Stomach (tissue), 4 donors: Measurements from ENCODE around the gene FMN1.

Experiments
- CTCF ChIP-seq, 7 experiments: fragments of 450-650 bp in 4 of 7; fragments of 200-600 bp in 3 of 7; sonication (generic) in 3 of 7; IDR thresholded peaks; one replicate each; pipeline ENCODE4 v1.5.1; 2016 to 2019; ENCODE audit warnings: antibody characterized with exemption in 7 of 7, control low read depth in 2 of 7, mild to moderate bottlenecking in 1 of 7
- POLR2A ChIP-seq, 4 donors: fragments of 450-650 bp; IDR thresholded peaks; one replicate each; pipeline ENCODE4 v1.6.1; 2016; ENCODE audit warnings: antibody characterized with exemption in 4 of 4, control low read depth in 2 of 4, mild to moderate bottlenecking in 1 of 4, moderate library complexity in 1 of 4

GRCh38 chr15:33076937-33077336 lies 117.6 kb downstream of the FMN1 start:
- TF ChIP-seq CTCF (IDR thresholded peaks at IDR 0.05): no peak
- no peak for TF ChIP-seq POLR2A (IDR thresholded peaks at IDR 0.05)
